GM21717 (cell line): Measurements from ENCODE around the gene PLD2.
A peak's percentile ranks its signal among the peaks of the same experiment; 100 is the strongest.

Source experiments
- ATAC-seq: cut with Tn5 transposase; IDR thresholded peaks from one replicate; pipeline ENCODE4 v1.9.1; 2021; ENCODE audit warnings: mild to moderate bottlenecking, moderate library complexity; ENCODE audit not compliant: unreplicated experiment

PLD2 gene, protein sequence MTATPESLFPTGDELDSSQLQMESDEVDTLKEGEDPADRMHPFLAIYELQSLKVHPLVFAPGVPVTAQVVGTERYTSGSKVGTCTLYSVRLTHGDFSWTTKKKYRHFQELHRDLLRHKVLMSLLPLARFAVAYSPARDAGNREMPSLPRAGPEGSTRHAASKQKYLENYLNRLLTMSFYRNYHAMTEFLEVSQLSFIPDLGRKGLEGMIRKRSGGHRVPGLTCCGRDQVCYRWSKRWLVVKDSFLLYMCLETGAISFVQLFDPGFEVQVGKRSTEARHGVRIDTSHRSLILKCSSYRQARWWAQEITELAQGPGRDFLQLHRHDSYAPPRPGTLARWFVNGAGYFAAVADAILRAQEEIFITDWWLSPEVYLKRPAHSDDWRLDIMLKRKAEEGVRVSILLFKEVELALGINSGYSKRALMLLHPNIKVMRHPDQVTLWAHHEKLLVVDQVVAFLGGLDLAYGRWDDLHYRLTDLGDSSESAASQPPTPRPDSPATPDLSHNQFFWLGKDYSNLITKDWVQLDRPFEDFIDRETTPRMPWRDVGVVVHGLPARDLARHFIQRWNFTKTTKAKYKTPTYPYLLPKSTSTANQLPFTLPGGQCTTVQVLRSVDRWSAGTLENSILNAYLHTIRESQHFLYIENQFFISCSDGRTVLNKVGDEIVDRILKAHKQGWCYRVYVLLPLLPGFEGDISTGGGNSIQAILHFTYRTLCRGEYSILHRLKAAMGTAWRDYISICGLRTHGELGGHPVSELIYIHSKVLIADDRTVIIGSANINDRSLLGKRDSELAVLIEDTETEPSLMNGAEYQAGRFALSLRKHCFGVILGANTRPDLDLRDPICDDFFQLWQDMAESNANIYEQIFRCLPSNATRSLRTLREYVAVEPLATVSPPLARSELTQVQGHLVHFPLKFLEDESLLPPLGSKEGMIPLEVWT

DNA sequence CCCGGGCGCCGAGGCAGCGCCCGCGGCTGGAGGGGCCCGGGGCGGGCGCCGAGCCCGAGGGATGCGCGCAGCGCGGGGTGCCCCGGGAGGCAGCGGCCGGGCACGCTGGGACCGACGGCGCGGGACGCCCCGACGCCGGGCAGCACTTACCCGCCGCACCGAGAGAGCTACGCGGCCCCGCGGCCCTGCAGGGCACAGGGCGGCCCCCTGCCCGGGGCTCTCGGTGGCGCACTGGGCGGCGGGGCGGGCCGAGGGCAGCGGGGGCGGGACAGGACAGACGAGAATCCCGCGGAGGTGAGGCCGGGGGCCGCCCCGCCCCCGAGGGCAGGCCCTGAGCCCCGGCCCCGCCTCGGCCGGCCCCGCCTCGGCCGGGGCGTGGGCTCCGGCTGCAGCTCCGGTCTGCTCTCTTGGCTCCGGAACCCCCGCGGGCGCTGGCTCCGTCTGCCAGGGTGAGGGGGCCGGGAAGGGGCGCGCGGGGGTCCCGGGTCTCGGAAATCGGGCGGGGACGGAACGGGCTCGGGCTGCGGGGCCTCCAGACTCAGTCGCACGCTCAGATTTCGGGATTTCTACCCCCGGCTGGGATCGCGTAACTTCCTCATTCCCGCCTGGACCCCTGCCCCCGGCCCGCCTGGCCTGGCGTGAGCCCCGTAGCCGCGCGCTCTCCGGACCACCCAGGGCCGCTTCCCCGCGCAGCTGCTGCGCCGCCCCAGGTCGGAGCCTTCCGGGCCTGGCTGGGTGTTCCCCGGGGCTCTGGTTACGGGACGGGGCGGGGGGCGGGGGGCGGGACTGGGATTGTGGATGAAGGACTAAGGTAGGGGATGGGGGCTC lies at the start of gene PLD2:
Gene PLD2 (plus strand): TSS at position 376 of the 828 bp plus-strand sequence. CDS start 621 bp downstream, outside the sequence.
- peak; percentile 68 for ATAC-seq

DNA sequence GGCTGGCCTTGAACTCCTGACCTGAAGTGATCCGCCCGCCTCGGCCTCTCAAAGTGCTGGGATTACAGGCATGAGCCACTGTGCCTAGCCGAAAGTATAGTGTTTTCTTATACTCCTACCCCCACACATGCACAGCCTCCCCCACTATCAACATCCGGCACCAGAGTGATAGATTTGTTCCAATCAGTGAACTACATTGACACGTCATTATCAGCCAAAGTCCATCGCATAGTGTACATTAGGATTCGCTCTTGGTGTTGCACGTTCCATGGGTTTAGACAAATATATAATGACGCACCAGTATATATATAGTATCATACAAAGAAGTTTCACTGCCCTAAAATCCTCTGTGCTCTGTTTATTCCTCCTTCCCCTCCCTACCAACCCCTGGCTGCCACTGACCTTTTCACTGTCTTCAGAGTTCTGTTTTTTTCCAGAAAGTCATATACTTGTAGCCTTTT lies 47.1 kb upstream of the PLD2 start:
- no peak for ATAC-seq

DNA sequence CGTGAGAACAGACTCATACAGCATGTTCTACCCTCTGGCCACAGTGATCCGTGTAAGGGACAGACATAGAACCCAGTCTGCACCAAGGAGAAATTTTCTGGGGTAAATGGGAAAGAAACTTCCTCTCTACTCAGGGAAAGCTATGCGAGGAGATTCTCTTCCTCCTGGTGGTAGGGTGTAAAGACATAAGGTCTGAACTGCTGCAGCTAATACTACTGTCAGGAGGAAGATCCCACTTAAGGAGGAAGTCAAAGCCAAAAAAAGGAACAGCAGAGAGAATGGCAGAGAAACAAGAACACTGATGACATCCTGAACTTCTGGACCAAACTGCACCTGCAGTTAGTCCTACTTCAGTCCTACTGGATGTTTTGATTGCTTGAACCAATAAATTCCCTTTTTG lies 42.4 kb upstream of the PLD2 start:
- no peak for ATAC-seq

DNA sequence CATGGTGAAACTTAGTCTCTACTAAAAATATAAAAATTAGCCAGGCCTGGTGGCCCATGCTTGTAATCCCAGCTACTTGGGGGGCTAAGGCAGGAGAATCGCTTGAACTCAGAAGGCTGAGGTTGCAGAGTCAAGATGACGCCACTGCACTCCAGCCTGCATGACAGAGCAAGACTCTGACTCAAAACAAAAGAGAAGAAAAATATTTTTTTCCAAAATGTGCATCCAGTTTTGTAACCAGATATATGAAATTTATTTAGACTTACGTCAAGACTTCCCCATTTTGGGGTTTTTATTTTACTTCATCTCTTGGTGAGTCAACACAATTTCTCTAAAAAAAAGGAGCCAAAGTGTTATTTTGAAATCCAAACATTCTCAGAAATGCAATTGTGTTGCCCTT lies 40.8 kb upstream of the PLD2 start:
- ATAC-seq: no peak

DNA sequence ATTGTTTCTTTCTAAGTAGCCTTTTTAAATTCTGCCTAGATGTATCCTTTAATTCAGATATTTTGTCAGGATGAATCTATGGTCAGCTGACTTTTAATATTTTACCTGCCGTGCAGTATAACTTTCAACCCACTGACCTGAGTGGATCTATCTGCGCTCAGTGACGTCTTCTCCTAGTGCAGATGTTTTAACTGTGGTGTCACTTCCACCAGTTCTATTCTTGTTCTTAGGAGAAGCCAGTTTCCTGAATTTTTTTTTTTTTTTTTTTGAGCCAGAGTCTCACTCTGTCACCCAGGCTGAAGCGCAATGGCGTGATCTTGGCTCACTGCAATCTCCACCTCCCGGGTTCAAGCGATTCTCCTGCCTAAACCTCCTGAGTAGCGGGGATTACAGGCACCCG lies 40.2 kb upstream of the PLD2 start:
- no peak for ATAC-seq

DNA sequence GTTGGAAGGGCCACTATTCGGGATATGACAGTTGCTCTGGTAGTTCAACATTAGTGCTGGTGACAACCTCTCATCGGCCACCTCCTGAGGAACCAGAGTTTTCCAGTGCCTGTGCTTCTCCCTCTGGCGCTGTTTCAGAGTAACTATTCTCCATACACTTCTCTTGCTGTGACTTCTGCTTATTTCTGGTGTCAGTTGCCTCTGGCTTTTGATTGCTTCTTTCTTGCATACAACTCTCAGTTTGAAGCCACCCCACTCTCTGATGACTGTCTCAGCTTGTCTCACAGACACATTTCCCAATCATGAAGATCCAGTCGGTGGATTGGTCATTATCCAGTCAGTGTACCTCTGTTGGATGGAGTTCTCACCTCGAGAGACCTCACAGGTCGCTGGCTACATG lies 38.7 kb upstream of the PLD2 start:
- no peak for ATAC-seq

DNA sequence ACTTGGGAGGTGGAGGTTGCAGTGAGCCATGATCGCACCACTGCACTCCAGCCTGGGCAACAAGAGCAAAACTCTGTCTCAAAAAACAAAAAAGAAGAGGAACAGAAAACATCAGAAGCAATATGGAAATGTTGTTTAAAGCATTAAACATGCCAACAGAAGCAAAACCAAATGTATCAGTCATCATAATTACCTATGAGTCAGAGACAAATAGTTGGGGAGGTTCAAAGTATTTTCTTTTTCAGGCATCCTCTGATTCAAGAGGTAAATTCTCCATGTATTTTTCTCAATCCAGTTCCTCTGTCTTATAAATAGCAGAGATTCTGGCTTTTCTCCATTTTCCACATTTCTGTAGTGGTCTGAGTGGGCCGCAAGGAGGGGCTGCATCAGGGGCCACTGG lies 37.3 kb upstream of the PLD2 start:
- ATAC-seq: no peak

DNA sequence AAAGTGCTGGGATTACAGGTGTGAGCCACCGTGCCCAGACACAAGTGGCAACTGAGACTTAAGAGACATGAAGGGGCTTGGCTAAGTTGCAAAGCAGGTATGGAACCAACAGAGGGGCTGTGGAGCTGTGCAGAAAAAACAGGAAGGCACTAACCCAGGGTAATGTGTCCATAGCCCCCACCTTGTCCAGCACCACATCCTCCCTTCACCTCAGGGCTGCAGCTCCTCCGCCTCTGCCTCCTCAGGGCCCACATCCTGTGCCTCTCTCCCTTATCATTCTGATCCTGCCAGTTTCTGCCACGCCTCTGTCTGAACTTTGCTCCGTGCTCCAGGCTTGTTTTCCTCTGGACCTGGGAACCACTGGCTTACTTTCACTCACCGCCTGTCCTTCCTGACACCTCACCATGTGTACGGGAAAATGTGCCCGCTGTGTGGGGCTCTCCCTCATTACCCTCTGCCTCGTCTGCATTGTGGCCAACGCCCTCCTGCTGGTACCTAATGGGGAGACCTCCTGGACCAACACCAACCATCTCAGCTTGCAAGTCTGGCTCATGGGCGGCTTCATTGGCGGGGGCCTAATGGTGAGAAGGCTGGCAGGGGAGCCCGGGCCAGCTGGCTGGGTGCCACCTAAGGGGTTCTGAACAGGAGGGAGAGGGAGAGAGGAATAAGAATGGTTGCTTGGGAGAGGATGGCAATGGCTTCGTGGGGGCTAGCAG lies 35.3 kb upstream of the PLD2 start, which contains the start of gene TM4SF5:
Gene TM4SF5 (plus strand): TSS at position 368 of the 716 bp plus-strand sequence. CDS start 37 bp downstream, at position 405.
- ATAC-seq: no peak

DNA sequence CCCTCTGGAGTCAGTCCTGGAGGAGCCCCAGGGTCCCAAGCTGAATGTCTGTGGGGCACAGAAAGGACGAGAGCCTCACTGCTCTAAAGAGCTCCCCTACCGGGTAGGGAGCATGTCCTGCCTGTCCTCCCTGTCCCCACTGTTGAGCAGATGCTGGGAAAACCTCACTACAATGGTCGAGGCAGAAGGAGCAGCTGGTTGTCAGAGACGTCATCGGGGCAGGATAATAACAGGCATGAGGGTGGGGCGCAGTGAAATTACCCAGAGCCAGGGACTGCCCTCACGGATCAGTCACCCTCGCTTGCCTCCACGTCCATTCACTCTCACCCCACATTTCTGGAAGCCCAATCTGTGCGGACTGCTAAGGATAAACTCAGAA lies 34.7 kb upstream of the PLD2 start:
- no peak for ATAC-seq

DNA sequence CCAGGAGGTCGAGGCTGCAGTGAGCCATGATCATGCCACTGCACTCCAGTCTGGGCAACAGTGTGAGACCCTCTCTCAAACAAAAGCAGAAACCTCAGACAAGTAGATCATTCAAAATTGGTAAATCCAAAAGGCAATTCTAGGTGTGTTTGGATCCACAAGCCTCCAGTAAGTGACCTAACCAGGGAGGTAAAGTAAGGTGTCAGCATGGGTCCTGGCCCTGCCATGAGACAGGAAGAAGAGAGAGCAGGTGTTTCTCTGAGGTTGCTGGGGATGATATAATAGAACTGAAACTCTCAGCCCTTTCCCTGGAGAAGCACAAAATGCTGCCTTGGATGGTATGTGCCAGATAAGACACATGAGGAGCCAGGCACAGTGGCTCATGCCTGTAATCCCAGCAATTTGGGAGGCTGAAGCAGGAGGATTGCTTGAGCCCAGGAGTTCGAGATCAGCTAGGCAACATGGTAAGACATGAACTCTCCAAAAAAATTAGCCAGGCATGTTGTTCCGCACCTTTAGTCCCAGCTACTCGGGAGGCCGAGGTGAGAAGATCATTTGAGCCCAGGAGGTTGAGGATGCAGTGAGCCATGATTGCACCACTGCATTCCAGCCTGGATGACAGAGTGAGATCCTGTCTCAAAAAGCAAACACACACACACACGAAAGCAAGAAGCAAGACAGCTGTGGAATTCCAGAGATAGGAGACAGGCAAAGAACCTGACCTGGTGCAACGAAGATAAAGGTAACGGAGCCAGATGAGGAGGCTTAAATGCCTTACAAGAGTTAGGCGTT lies 28.8 kb upstream of the PLD2 start:
- ATAC-seq: no peak

DNA sequence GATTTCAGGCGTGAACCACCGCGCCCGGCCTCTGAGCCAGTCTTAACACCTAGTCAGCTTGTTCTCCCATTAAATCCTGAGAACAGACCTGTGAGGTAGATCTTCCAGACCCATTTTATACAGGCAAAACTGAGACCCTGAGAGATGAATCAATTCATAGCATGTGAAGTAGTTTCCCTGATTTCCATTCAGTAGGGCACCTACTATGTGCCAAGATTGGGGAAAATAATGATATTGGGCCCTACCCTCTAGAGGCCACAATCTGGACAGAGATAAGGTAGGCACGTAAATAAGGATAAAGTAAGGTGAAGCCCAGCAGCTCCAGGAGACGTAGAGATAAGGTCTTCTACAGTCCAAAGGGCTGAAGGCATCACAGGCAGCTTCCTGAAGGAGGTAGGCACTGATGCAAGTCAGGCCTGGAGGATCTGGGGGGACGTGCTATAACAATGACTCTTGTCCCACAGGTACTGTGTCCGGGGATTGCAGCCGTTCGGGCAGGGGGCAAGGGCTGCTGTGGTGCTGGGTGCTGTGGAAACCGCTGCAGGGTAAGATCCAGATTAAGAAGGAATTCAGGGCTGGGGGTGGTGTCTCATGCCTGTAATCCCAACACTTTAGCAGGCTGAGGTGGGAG lies 26.5 kb upstream of the PLD2 start:
- no peak for ATAC-seq

DNA sequence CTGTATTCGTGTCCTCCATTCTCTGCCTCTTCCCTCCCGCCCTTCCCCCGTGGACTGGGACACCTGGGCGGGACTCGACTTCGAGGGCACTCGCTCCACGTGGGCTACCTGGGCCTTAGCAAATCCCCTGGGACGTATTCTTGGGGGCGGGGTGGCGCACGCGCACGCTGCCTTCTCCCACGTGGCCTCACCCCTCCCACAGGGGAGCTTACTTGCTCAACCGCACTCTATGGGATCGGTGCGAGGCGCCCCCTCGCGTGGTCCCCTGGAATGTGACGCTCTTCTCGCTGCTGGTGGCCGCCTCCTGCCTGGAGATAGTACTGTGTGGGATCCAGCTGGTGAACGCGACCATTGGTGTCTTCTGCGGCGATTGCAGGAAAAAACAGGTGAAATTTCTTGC lies 24.3 kb upstream of the PLD2 start:
- ATAC-seq: no peak

DNA sequence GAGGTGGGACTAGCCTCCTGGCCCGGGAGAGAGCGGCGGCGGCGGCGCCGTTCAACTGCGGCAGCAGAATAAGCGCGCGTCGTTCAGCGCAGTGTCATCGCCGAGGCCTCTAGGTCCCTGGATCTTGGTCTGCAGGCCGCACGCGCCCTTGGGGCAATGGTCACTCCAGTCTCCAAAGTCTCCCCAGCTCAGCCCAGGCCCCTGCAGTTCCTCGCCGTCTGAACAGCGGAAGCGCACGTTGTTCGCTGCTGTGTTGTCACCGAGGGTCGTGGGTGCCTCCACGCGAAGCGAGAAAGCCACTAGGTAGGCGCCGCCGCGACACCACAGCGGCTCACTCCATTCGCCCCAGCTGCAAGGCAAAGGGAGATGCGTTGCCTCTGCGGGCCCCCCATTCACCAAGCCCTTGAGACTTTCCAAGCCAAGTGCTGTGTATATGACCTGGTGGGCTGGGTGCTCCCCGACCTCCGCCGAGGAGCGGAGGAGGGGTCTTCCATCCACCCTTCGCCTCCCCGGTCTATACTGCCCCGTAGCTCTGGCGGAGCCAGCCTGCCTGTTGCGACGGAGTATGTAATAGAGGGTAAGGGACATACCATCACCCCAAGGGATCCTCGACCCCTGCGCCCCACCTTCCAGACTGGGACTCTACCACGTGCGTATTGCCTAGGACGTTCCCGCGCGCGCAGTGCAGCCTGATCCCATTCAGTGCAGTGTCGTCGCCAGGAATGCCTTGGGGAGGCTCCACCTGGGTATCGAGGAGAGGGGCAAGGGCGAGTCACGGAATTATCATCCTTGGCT lies 21.4 kb upstream of the PLD2 start:
- no peak for ATAC-seq

DNA sequence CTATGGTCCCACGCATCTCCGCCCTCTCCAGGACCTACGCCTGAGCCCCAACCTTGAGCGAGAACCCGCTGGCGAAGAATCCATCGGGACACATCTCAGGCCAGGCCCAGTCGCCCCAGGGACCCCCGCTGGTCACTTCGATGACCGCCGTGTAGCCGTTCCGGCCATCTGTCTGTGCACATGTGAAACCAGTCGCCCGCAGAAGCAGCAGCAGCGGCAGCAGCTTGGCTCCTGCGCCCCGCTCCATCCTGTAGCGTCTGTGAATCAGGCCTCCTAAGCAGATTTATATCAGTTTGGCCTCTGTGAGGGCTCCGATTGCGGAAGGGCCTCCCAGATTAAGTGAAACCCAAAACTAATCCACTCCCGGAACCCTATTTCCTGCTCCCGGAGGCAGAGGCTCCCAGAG lies 20.8 kb upstream of the PLD2 start, which contains the start of gene VMO1:
Gene VMO1 (minus strand): TSS at position 259 of the 406 bp plus-strand sequence. CDS start 12 bp downstream, at position 247.
- no peak for ATAC-seq

DNA sequence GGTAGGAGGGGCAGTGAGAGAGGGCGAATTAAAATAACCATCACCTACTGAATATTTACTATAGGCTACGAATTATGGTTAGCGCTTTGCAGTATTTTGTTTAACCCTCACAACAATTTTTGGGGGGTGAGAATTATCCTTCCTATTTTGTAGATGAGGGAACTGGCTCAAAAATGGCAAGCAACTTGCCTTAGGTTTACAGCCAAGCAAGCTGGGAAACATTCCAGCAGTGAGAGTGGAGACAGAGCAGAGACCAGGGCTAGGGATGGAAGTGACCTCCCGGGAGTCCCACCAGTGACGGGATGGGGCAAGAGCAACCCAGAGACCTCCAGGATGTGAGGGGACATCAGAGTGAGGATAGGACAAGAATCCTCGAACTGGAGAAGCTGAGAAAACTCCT lies 20.4 kb upstream of the PLD2 start:
- no peak for ATAC-seq

DNA sequence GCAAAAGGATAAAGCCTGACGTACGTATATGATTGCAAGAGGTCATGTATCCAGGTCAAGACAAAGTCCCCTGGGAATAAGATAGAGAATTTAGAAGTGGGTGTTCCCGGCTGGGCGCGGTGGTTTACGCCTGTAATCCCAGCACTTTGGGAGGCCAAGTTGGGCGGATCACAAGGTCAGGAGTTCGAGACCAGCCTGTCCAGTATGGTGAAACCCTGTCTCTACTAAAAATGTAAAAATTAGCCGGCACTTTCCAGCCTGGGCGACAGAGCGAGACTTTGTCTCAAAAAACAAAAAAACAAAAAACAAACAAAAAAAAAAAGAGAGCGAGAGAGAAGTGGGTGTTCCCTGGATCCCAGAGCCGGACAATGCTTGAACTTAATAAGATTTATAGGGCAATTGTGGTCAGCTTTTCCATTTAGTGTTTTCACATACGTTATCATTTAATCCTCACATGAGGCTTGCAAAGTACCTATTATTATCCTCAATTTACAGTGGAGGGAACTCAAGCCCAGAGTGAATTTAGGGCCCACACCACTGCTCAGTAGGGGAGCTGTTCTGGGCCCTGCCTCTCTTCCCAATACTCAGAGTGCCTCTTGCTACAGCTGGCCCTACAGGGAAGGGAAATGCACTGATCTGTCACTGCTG lies 18.7 kb upstream of the PLD2 start:
- no peak for ATAC-seq
